Erythroblast (primary cell): ENCODE results near the gene PRICKLE4.

Experiments used
- DNase-seq, 2 experiments: peaks; one replicate each; lab custom pipeline; 2025; lab: John Stamatoyannopoulos, UW
- GATA1 ChIP-seq: IDR thresholded peaks from 2 replicates; pipeline ENCODE4 v1.6.1; 2011; ENCODE audit warnings: low read depth, mild to moderate bottlenecking, control low read depth, low read length, moderate library complexity
- POLR2A ChIP-seq: IDR thresholded peaks from 2 replicates; pipeline ENCODE4 v1.6.1; 2011; ENCODE audit warnings: mild to moderate bottlenecking, low read length

PRICKLE4 gene

GRCh38 chr6:41814629-41815028 lies 34.0 kb downstream of the PRICKLE4 start:
- TF ChIP-seq GATA1 = no peak
- TF ChIP-seq POLR2A = no peak
- no peak for DNase-seq

DNA sequence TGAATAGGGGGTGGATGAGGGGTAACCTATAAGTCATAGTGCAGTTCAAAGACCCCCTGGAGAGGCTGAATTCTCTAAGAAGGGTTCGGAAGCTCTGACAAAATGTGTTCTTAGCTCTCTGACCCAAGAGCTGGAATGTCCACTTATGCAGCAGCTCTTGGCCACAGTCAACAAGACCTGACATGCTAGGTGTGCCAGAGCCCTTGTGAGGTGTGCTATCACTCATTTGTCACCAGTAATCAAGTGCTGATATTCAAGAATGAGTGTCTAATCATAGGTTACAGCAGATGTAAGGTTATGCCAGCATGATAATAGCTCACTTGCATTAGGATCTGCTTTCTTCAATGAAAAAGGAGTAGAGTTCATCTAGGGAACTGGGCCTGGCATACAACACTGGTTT lies 35.0 kb downstream of the PRICKLE4 start:
- DNase-seq = no peak
- TF ChIP-seq GATA1 = no peak
- TF ChIP-seq POLR2A = no peak

GRCh38 chr6:41818271-41819054 lies 37.9 kb downstream of the PRICKLE4 start:
- TF ChIP-seq GATA1 = no peak
- TF ChIP-seq POLR2A = no peak
- peak; percentile 68 to 85 for DNase-seq

DNA sequence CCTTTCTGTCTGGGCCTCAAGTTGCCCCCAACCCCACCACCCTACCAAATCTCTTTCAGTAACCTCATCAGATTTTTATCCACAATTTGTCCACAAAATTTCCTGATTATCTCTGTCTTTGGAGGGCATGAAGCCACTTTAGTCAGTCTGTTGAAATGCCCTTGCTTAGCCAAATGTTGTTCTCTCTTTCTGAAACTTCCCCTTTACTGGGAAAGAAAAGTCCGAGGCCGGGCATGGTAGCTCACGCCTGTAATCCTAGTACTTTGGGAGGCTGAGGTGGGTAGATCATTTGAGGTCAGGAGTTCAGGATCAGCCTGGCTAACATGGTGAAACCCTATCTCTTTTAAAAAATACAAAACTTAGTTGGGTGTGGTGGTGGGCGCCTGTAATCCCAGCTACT lies 40.7 kb downstream of the PRICKLE4 start:
- TF ChIP-seq POLR2A (no peak), GATA1 (no peak)
- DNase-seq = no peak

GRCh38 chr6:41822021-41822420 lies 41.4 kb downstream of the PRICKLE4 start:
- TF ChIP-seq GATA1 (no peak), POLR2A (no peak)
- no peak for DNase-seq

GRCh38 chr6:41823178-41823577 lies 42.6 kb downstream of the PRICKLE4 start:
- no peak for TF ChIP-seq GATA1
- no peak for TF ChIP-seq POLR2A
- no peak for DNase-seq

GRCh38 chr6:41824571-41825569 lies 44.3 kb downstream of the PRICKLE4 start:
- no peak for DNase-seq
- TF ChIP-seq POLR2A (no peak), GATA1 (no peak)

DNA sequence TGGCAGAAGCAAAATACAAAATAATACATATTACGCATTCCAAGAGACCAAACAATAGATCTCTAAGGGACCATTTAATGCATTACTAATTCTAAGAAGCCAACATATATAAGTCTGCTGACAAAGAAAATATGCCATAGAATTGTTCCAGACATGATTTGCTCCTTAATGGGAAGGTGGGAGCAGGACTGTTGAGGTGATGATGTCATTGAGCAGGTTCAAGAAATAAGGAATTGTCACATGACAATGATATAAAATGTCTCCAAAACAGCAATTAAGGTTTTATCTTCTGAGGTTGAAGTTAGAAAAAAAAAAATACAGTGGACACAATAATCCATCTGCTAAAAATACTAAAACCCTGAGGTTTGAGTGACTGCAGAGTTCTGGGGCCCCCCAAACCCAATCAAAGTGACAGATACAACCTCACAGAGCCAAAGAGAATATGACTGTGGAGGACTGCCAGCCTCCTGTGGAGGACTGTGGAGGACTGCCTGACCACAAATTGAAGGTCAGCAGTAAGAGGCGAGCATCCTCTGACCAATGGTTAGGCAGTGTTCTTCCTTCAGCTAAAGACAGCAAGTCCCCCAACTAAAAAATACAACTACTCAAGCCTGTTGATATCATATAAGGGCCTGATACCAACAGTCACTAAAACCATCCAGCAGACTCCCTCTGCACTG lies 45.9 kb downstream of the PRICKLE4 start:
- no peak for DNase-seq
- TF ChIP-seq POLR2A (no peak), GATA1 (no peak)

- TF ChIP-seq POLR2A (no peak), GATA1 (no peak)
Observed at GRCh38 chr6:41832263-41832662, 51.7 kb downstream of the PRICKLE4 start.

DNA sequence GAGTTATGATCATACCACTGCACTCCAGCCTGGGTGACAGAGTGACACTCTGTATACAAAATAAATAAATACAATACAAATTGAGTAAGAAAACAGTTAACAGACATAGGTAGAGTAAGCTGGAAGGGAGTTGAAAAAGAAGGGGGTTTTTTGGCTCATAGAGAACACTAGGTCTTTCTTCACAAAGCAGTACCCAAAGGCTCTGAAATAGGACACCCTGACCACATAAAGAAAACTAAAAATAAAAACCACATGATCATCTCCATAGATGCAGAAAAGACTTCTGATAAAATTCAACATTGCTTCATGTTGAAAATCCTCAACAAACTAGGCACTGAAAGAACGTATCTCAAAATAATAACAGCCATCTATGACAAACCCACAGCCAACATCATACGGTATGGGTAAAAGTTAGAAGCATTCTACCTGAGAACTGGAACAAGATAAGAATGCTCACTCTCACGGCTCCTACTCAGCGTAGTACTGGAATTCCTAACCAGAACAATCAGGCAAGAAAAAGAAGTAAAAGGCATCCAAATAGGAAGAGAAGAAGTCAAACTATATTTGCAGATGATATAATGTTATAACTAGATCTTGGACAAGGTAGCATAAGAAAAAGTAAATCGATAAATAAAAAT lies 55.6 kb downstream of the PRICKLE4 start:
- no peak for TF ChIP-seq POLR2A
- TF ChIP-seq GATA1 = no peak
- no peak for DNase-seq

More at GRCh38 chr6:41832263-41832662, 51.7 kb downstream of the PRICKLE4 start:
- DNase-seq = no peak

- no peak for DNase-seq
- TF ChIP-seq GATA1 (no peak), POLR2A (no peak)
Observed at GRCh38 chr6:41836660-41837052, 56.1 kb downstream of the PRICKLE4 start.
